Trophoblast cell (in vitro differentiated cells and primary cell): ENCODE measurements around the gene SOX8.

Experiments
- DNase-seq, 2 donors: peaks; one replicate each; pipeline ENCODE4 v3.0.0-alpha.2; 2016
- H2AFZ ChIP-seq: 2 replicates; pipeline ENCODE4 v1.6.1; 2013; ENCODE audit warnings: low read length, moderate library complexity, mild to moderate bottlenecking; ENCODE audit not compliant: insufficient read depth, poor library complexity
- H2AK5ac ChIP-seq: 2 replicates; pipeline ENCODE4 v1.6.1; 2013; ENCODE audit warnings: mild to moderate bottlenecking, low read length
- H2BK120ac ChIP-seq: 2 replicates; pipeline ENCODE4 v1.6.1; 2013; ENCODE audit warnings: low read length, mild to moderate bottlenecking, moderate library complexity; ENCODE audit not compliant: insufficient read depth, poor library complexity
- H2BK12ac ChIP-seq: 2 replicates; pipeline ENCODE4 v1.6.1; 2013; ENCODE audit warnings: mild to moderate bottlenecking, low read length, moderate library complexity
- H2BK5ac ChIP-seq: 2 replicates; pipeline ENCODE4 v1.6.1; 2013; ENCODE audit warnings: low read length, low read depth, moderate library complexity, mild to moderate bottlenecking; ENCODE audit not compliant: poor library complexity
- H3K14ac ChIP-seq: 2 replicates; pipeline ENCODE4 v1.6.1; 2013; ENCODE audit warnings: mild to moderate bottlenecking, low read length
- H3K18ac ChIP-seq: 2 replicates; pipeline ENCODE4 v1.6.1; 2013; ENCODE audit warnings: mild to moderate bottlenecking, low read length
- H3K23ac ChIP-seq: 2 replicates; pipeline ENCODE4 v1.6.1; 2013; ENCODE audit warnings: low read length
- H3K27ac ChIP-seq: 2 replicates; pipeline ENCODE4 v1.5.1; 2013; ENCODE audit warnings: low read depth, mild to moderate bottlenecking, inconsistent platforms, low read length, moderate library complexity
- H3K27me3 ChIP-seq: 2 replicates; pipeline ENCODE4 v1.6.1; 2013; ENCODE audit warnings: inconsistent platforms, mild to moderate bottlenecking, low read length, moderate library complexity; ENCODE audit not compliant: insufficient read depth
- H3K36me3 ChIP-seq, 2 experiments: 1 replicate in 1 of 2; 2 replicates in 1 of 2; pipeline ENCODE4 v1.6.1; 2013; ENCODE audit warnings: low read length in 2 of 2, mild to moderate bottlenecking in 2 of 2, moderate library complexity in 1 of 2; ENCODE audit not compliant: insufficient read depth in 2 of 2, control insufficient read depth in 1 of 2
- H3K4ac ChIP-seq: 2 replicates; pipeline ENCODE4 v1.6.1; 2013; ENCODE audit warnings: low read depth, mild to moderate bottlenecking, low read length, moderate library complexity
- H3K4me1 ChIP-seq, 2 experiments: 1 replicate in 1 of 2; 2 replicates in 1 of 2; pipeline ENCODE4 v1.6.1; 2013; ENCODE audit warnings: low read length in 2 of 2, mild to moderate bottlenecking in 2 of 2, moderate library complexity in 1 of 2; ENCODE audit not compliant: insufficient read depth in 2 of 2, control insufficient read depth in 1 of 2
- H3K4me2 ChIP-seq: 2 replicates; pipeline ENCODE4 v1.6.1; 2013; ENCODE audit warnings: inconsistent platforms, mild to moderate bottlenecking, low read length, moderate library complexity
- H3K4me3 ChIP-seq: 2 replicates; pipeline ENCODE4 v1.5.1; 2013; ENCODE audit warnings: mild to moderate bottlenecking, low read depth, low read length, inconsistent platforms
- H3K79me1 ChIP-seq: one replicate; pipeline ENCODE4 v1.6.1; 2013; ENCODE audit warnings: low read length
- H3K79me2 ChIP-seq: 2 replicates; pipeline ENCODE4 v1.6.1; 2013; ENCODE audit warnings: low read length, mild to moderate bottlenecking; ENCODE audit not compliant: control insufficient read depth, insufficient read depth, poor library complexity
- H3K9ac ChIP-seq: 2 replicates; pipeline ENCODE4 v1.6.1; 2013; ENCODE audit warnings: mild to moderate bottlenecking, low read length
- H3K9me3 ChIP-seq: 2 replicates; pipeline ENCODE4 v1.6.1; 2013; ENCODE audit warnings: low read depth, mild to moderate bottlenecking, control low read depth, inconsistent platforms, low read length; ENCODE audit not compliant: insufficient read depth
- H4K12ac ChIP-seq: 2 replicates; pipeline ENCODE4 v1.6.1; 2013; ENCODE audit warnings: low read depth, mild to moderate bottlenecking, low read length, moderate library complexity
- H4K8ac ChIP-seq: 2 replicates; pipeline ENCODE4 v1.6.1; 2013; ENCODE audit warnings: low read depth, mild to moderate bottlenecking, low read length, moderate library complexity
- H4K91ac ChIP-seq: one replicate; pipeline ENCODE4 v1.6.1; 2013; ENCODE audit warnings: low read depth, mild to moderate bottlenecking, low read length, moderate library complexity
- WGBS: extraction: QIAGEN DNeasy Blood & Tissue Kit; methylation state at CpG from one replicate; pipeline ENCODE4 v1.1.7; 2013; ENCODE audit warnings: missing lambda C conversion rate; ENCODE audit not compliant: insufficient read length, insufficient coverage; ENCODE audit errors: extremely low coverage; 5-methylcytosine and 5-hydroxymethylcytosine counted together

The SOX8 gene

GRCh38 chr16:972316-973002 is 9.1 kb upstream of the SOX8 start:
- no peak overlapping the region for H2AFZ ChIP-seq
- H3K79me2 ChIP-seq, result peaks cover 7% of the 10 kb centered on the region
- H3K79me1 ChIP-seq, result peaks cover 6% of the 10 kb centered on the region
- H3K4me2 ChIP-seq, result no peak overlapping the region
- no peak overlapping the region for H2BK120ac ChIP-seq
- no peak overlapping the region for H4K91ac ChIP-seq
- no peak overlapping the region for H4K12ac ChIP-seq
- H3K4ac ChIP-seq, result no peak overlapping the region
- no peak overlapping the region for H3K9ac ChIP-seq
- no peak overlapping the region for H3K27ac ChIP-seq
- H4K8ac ChIP-seq, result no peak overlapping the region
- no peak overlapping the region for H3K23ac ChIP-seq
- H3K14ac ChIP-seq, result no peak overlapping the region
- H3K27me3 ChIP-seq, result no peaks in the 10 kb centered on the region
- H3K18ac ChIP-seq, result no peak overlapping the region
- no CpG with 5 or more reads among the region's 32 CpGs for whole genome bisulfite sequencing
- no peak for DNase-seq
- peaks cover 10% of the 10 kb centered on the region for H3K9me3 ChIP-seq
- H2AK5ac ChIP-seq, result no peak overlapping the region
- no peak overlapping the region for H2BK5ac ChIP-seq
- peaks cover 0 to 2% of the 10 kb centered on the region in 2 experiments for H3K36me3 ChIP-seq
- H2BK12ac ChIP-seq, result no peak overlapping the region
- H3K4me1 ChIP-seq, result peaks cover 9 to 11% of the 10 kb centered on the region in 2 experiments
- no peak overlapping the region for H3K4me3 ChIP-seq

- Histone ChIP-seq H3K14ac (no peak overlapping the region), H2BK5ac (no peak overlapping the region), H3K4me2 (no peak overlapping the region), H3K36me3 (peaks cover 0 to 2% of the 10 kb centered on the region in 2 experiments), H4K8ac (no peak overlapping the region), H2BK120ac (no peak overlapping the region), H4K91ac (no peak overlapping the region), H3K23ac (no peak overlapping the region), H3K4ac (no peak overlapping the region), H3K79me2 (peaks cover 7% of the 10 kb centered on the region), H3K27ac (no peak overlapping the region), H3K18ac (no peak overlapping the region), H4K12ac (no peak overlapping the region), H2BK12ac (no peak overlapping the region), H3K4me1 (peaks cover 9 to 11% of the 10 kb centered on the region in 2 experiments), H3K4me3 (no peak overlapping the region), H2AFZ (no peak overlapping the region), H3K27me3 (no peaks in the 10 kb centered on the region), H3K9ac (no peak overlapping the region), H3K79me1 (peaks cover 6% of the 10 kb centered on the region), H3K9me3 (peaks cover 12% of the 10 kb centered on the region), H2AK5ac (no peak overlapping the region)
- no peak for DNase-seq
- WGBS, result no CpG with 5 or more reads among the region's 17 CpGs
Measured at GRCh38 chr16:973366-973765, 8.2 kb upstream of the SOX8 start.

GRCh38 chr16:974001-974601 is 7.5 kb upstream of the SOX8 start:
- H3K9me3 ChIP-seq, result peaks cover 12% of the 10 kb centered on the region
- no peak overlapping the region for H2AK5ac ChIP-seq
- no peak overlapping the region for H2AFZ ChIP-seq
- no peak overlapping the region for H4K12ac ChIP-seq
- no peak overlapping the region for H3K4ac ChIP-seq
- DNase-seq, result peak in 1 of 2 donors; percentile 36
- no peak overlapping the region for H3K27ac ChIP-seq
- H3K27me3 ChIP-seq, result no peaks in the 10 kb centered on the region
- no peak overlapping the region for H2BK120ac ChIP-seq
- no peak overlapping the region for H2BK5ac ChIP-seq
- no peak overlapping the region for H3K18ac ChIP-seq
- H3K23ac ChIP-seq, result no peak overlapping the region
- peaks cover 9 to 11% of the 10 kb centered on the region in 2 experiments for H3K4me1 ChIP-seq
- WGBS, result no CpG with 5 or more reads among the region's 21 CpGs
- H3K4me3 ChIP-seq, result no peak overlapping the region
- no peak overlapping the region for H4K91ac ChIP-seq
- no peak overlapping the region for H3K9ac ChIP-seq
- no peak overlapping the region for H3K4me2 ChIP-seq
- H3K79me2 ChIP-seq, result peaks cover 7% of the 10 kb centered on the region
- H2BK12ac ChIP-seq, result no peak overlapping the region
- H3K36me3 ChIP-seq, result peaks cover 0 to 2% of the 10 kb centered on the region in 2 experiments
- H3K79me1 ChIP-seq, result peaks cover 6% of the 10 kb centered on the region
- H3K14ac ChIP-seq, result no peak overlapping the region
- H4K8ac ChIP-seq, result no peak overlapping the region

- no peak overlapping the region for H2AFZ ChIP-seq
- H4K12ac ChIP-seq, result no peak overlapping the region
- no peak overlapping the region for H3K9ac ChIP-seq
- no peak overlapping the region for H3K27ac ChIP-seq
- DNase-seq, result peak in 1 of 2 donors; percentile 19
- H3K14ac ChIP-seq, result no peak overlapping the region
- H3K9me3 ChIP-seq, result peaks cover 12% of the 10 kb centered on the region
- peaks cover 7% of the 10 kb centered on the region for H3K79me2 ChIP-seq
- no peak overlapping the region for H3K4ac ChIP-seq
- no peak overlapping the region for H3K4me2 ChIP-seq
- no peak overlapping the region for H2BK5ac ChIP-seq
- H3K79me1 ChIP-seq, result peaks cover 6% of the 10 kb centered on the region
- H3K23ac ChIP-seq, result no peak overlapping the region
- H3K27me3 ChIP-seq, result peaks cover 5% of the 10 kb centered on the region
- no CpG with 5 or more reads among the region's 26 CpGs for WGBS
- no peak overlapping the region for H3K18ac ChIP-seq
- H3K4me3 ChIP-seq, result no peak overlapping the region
- peaks cover 7 to 8% of the 10 kb centered on the region in 2 experiments for H3K4me1 ChIP-seq
- no peak overlapping the region for H2BK120ac ChIP-seq
- no peaks in the 10 kb centered on the region for H3K36me3 ChIP-seq
- H2AK5ac ChIP-seq, result no peak overlapping the region
- H4K8ac ChIP-seq, result no peak overlapping the region
- no peak overlapping the region for H2BK12ac ChIP-seq
- H4K91ac ChIP-seq, result no peak overlapping the region
Measured at GRCh38 chr16:974611-975261, 6.8 kb upstream of the SOX8 start.
